Lung (tissue), 12 donors: Measurements from ENCODE around the gene TMEM151B. TPM values are rescaled to one million over a fixed set of nuclear protein-coding genes. Genes with fewer than 3 reads are reported as not detected.
A peak's percentile ranks its signal among the peaks of the same experiment; 100 is the strongest.

Experiments used
- ATAC-seq: fragments of 200-7000 bp; cut with Tn5 transposase; one replicate; pipeline ENCODE4 v1.9.1; 2020; ENCODE audit warnings: moderate number of reproducible peaks; ENCODE audit not compliant: insufficient read depth, low FRiP score
- DNase-seq, 3 donors: peaks; one replicate each; pipeline ENCODE4 v3.0.0-alpha.2; 2013 to 2017
- H3K27ac ChIP-seq, 2 donors: one replicate each; pipeline ENCODE4 v1.5.1; 2013; ENCODE audit warnings: mild to moderate bottlenecking in 2 of 2, moderate library complexity in 2 of 2, control low read depth in 1 of 2, inconsistent platforms in 1 of 2, low read depth in 1 of 2, low read length in 1 of 2
- H3K27me3 ChIP-seq, 3 donors: one replicate each; pipeline ENCODE4 v1.5.1; 2013; ENCODE audit warnings: low read length in 2 of 3; ENCODE audit not compliant: control insufficient read depth in 3 of 3, insufficient read depth in 3 of 3
- H3K36me3 ChIP-seq, 4 donors: one replicate each; pipeline ENCODE4 v1.5.1; 2013; ENCODE audit warnings: low read length in 4 of 4, mild to moderate bottlenecking in 1 of 4, moderate library complexity in 1 of 4; ENCODE audit not compliant: control insufficient read depth in 4 of 4, insufficient read depth in 4 of 4
- H3K4me1 ChIP-seq, 5 donors: one replicate each; pipeline ENCODE4 v1.5.1; 2013; ENCODE audit warnings: low read length in 5 of 5, mild to moderate bottlenecking in 2 of 5, moderate library complexity in 1 of 5; ENCODE audit not compliant: control insufficient read depth in 5 of 5, insufficient read depth in 5 of 5
- H3K4me3 ChIP-seq: one replicate; pipeline ENCODE4 v1.5.1; 2013; ENCODE audit warnings: mild to moderate bottlenecking, control low read depth, moderate library complexity
- H3K9ac ChIP-seq, 2 donors: one replicate each; pipeline ENCODE4 v1.5.1; 2013; ENCODE audit warnings: low read length in 2 of 2, control low read depth in 1 of 2; ENCODE audit not compliant: insufficient read depth in 1 of 2
- H3K9me3 ChIP-seq, 4 donors: one replicate each; pipeline ENCODE4 v1.5.1; 2013; ENCODE audit warnings: low read length in 3 of 4, mild to moderate bottlenecking in 1 of 4, moderate library complexity in 1 of 4; ENCODE audit not compliant: control insufficient read depth in 4 of 4, insufficient read depth in 3 of 4
- WGBS, 2 donors: extraction: QIAGEN DNeasy Blood & Tissue Kit; methylation state at CpG; one replicate each; pipeline ENCODE4 v1.1.7; 2013; 5-methylcytosine and 5-hydroxymethylcytosine counted together
- polyA plus RNA-seq, 2 donors: library from polyadenylated mRNA; stranded (reverse); fragments of 200-250 nt; gene quantifications; one replicate each; pipeline ENCODE4 v1.2.1, GENCODE V29; 2013
- total RNA-seq, 2 donors: library from RNA; depleted of rRNA in 1 of 2; stranded (reverse); fragments of >200 nt in 1 of 2; gene quantifications; one replicate each; pipeline ENCODE4 v1.2.1, GENCODE V29; 2014 to 2021
- TF ChIP-seq, protein P1 (sequence below): IDR thresholded peaks from 2 replicates; pipeline ENCODE4 v1.5.1; 2012; ENCODE audit warnings: mild to moderate bottlenecking; ENCODE audit errors: control extremely low read depth, extremely low read depth
- donor health status: control.
- donor health status: control.
- donor health status: Bipolar disorder and iron deficiency.
- donor health status: healthy.
- donor health status: DM: yes; HTN: yes; CAD: no.

TMEM151B gene
- total and polyA plus RNA-seq, 4 donors, result 0.02 to 0.21 (median 0.08) TPM

DNA sequence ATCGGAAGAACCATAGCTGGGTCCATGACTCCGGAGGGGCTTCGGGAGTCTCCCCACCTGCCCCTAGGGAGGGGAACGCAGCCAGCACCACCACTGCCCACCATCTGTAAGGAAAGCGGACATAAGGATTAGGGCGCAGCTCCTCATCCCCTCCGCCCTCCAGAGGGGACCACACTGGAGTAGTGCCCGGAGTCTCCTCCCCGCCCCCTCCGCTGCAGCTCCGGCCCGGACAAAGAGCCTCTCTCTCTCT is 13.6 kb upstream of the TMEM151B start:
- Histone ChIP-seq H3K27me3 (no peaks in the 10 kb centered on the region), H3K27ac (peak overlapping the region; percentile 89), H3K9me3 (no peaks in the 10 kb centered on the region), H3K36me3 (peaks cover 22 to 44% (median 35%) of the 10 kb centered on the region in 4 donors), H3K4me3 (peak overlapping the region; percentile 83), H3K9ac (peak overlapping the region in 1 of 2 donors; percentile 1), H3K4me1 (peaks cover 0 to 19% (median 5%) of the 10 kb centered on the region in 5 donors)
- 1% methylated on average over 10 to 12 of the region's 12 CpGs for WGBS, 2 donors
- DNase-seq (no peak), ATAC-seq (peak; percentile 3)
- TF ChIP-seq, protein P1, sequence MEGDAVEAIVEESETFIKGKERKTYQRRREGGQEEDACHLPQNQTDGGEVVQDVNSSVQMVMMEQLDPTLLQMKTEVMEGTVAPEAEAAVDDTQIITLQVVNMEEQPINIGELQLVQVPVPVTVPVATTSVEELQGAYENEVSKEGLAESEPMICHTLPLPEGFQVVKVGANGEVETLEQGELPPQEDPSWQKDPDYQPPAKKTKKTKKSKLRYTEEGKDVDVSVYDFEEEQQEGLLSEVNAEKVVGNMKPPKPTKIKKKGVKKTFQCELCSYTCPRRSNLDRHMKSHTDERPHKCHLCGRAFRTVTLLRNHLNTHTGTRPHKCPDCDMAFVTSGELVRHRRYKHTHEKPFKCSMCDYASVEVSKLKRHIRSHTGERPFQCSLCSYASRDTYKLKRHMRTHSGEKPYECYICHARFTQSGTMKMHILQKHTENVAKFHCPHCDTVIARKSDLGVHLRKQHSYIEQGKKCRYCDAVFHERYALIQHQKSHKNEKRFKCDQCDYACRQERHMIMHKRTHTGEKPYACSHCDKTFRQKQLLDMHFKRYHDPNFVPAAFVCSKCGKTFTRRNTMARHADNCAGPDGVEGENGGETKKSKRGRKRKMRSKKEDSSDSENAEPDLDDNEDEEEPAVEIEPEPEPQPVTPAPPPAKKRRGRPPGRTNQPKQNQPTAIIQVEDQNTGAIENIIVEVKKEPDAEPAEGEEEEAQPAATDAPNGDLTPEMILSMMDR, result no peak

DNA sequence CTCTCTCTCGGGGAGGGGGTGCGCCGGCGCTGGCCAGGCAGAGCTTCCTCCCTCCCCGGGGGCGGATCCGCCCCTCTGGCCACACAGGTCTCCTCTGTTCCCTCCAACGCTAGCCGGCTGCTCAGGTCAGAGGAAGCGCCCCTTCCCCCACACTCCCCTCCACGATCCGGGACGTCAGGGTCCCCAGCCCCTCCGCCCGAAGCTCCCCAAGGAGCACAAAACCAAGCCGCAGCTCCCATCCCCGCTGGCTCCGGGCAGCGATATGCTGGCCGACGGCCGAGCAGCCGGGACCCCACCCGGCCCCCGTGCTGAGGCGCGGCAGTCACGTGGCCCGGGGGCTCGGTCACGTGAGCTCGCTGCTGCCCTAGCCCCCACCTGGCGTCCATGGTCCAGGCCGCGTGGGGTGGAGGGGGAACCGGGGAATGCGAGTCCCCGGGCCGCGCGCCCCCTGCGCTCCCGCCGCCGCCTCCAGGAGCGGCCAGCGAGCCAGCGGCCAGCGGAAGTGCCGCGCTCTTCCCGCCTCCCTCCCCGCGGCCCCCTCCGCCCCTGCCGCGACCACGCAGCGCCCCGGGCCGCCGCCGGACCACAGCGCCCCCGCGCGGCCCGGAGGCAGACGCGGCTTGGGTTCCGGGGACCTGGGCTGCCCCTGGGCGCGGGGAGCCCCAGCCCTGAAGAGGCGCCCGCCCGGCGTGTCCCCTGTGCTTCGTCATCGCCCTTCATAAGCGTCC is 13.1 kb upstream of the TMEM151B start, which contains the start of gene SLC35B2:
Gene SLC35B2, minus strand, starts transcription at position 504 of the 728 bp plus-strand sequence. Its CDS starts 118 bp downstream, at position 386.
- H3K4me3 ChIP-seq, result peak within 1 kb of the TSS; percentile 83
- ATAC-seq, result peak; percentile 75
- no peaks in the 10 kb centered on the region for H3K9me3 ChIP-seq
- 1% methylated on average over 68 to 80 of the region's 80 CpGs for WGBS, 2 donors
- peak within 1 kb of the TSS; percentile 89 for H3K27ac ChIP-seq
- no peaks in the 10 kb centered on the region for H3K27me3 ChIP-seq
- peaks cover 18 to 45% (median 32%) of the 10 kb centered on the region in 4 donors for H3K36me3 ChIP-seq
- H3K9ac ChIP-seq, result peak within 1 kb of the TSS; percentile 50 to 52
- peak; percentile 87 to 92 (median 88) for DNase-seq
- H3K4me1 ChIP-seq, result peaks cover 0 to 19% (median 5%) of the 10 kb centered on the region in 5 donors
- TF ChIP-seq, protein P1, result peak; percentile 48

DNA sequence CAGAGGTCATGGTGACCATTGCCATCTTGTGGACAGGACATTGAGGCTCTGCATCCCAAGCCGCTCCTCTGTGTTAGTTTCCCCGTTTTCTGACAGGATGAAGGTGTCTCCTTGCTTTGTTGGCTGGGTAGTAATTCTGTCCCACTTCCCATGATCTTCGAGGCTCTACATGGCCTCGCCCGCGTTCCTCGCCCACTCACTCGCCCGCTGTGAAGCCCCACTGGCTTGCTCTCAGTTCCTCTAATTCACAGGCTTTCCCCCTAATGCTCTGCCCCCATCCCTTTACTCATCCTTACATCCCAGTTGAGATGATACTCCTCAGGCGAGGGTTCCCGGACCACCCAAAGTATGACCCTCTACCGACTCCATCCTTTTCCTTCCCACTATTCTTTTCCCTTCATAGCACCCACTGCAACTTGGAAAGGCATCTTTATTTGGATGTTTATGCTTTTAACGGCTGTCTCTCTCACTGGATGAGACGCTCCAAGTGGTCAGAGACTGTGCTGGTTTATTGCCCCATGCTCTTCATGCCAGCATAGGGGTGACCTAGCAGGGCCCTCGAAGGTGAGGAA is 12.4 kb upstream of the TMEM151B start:
- ATAC-seq, result no peak
- Histone ChIP-seq H3K4me1 (peaks cover 0 to 25% (median 9%) of the 10 kb centered on the region in 5 donors), H3K36me3 (peaks cover 15 to 40% (median 29%) of the 10 kb centered on the region in 4 donors), H3K9ac (peak overlapping the region; percentile 39 to 50), H3K27me3 (no peaks in the 10 kb centered on the region), H3K27ac (peak overlapping the region; percentile 89), H3K9me3 (no peaks in the 10 kb centered on the region), H3K4me3 (peak overlapping the region; percentile 51)
- no peak for DNase-seq
- WGBS, 2 donors, result 31 to 39% methylated on average over 15 of the region's 15 CpGs
- TF ChIP-seq, protein P1, result no peak
